Measurements from ENCODE around the gene IL20RA. TPM values are rescaled to one million over a fixed set of nuclear protein-coding genes. Genes with fewer than 3 reads are reported as not detected.
A peak's percentile ranks its signal among the peaks of the same experiment; 100 is the strongest.

IL20RA gene
- total and polyA plus RNA-seq, 2 experiments from 2014 or later, result 2.6 to 3.5 TPM

DNA sequence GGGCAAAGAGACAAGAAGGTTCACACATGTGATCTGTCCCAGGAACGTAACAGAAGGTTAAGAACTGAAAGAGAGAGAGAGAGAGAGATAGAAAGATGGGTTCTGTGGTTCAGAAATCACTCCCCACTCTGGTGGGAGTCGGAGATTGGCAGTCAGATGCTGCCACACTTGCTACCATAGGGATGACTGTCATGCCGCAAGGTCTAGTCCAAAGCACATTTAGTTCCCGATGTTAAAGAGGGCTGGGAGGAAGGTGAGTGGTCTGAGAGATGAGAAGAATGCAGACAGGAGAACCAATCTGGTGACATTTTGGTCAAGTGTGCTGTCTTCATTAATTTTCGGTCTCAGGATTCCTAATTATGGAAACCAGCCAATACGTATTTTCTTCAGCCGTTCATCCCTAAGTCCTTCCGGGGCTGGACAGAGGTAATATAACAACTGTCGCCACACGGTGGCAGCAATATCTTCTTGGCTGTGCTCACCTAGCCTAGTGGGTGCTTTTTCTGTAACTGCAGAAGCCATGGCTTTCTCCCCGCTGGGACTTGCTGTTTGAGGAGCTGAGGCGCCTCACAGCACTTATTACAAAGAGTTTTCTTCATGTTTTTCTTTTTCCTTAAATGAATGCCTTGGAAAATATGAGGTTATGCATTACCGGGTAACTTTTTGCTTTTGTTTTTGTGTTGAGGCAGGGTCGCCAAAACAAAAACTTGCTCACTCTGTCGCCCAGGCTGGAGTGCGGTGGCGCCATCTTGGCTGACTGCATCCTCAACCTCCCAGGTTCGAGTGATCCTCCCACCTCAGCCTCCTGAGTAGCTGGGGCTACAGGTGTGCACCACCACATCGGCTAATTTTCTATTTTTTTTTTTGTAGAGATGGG, 76.7 kb downstream of the IL20RA start:
- H3K27me3 ChIP-seq (ENCODE audit: insufficient read depth), result no peaks in the 10 kb centered on the region
- H3K36me3 ChIP-seq (ENCODE audit: insufficient read depth), result no peaks in the 10 kb centered on the region
- H3K4me3 ChIP-seq, result no peak overlapping the region
- 0 out of 2 replicates have a peak overlapping the region, but pooled peaks have one; percentile 2 for H2AFZ ChIP-seq
- peak; percentile 97 for ATAC-seq
- peaks cover 4% of the 10 kb centered on the region for H3K27me3 Mint-ChIP-seq (ENCODE audit: insufficient read depth, low read depth, poor library complexity)
- no peak overlapping the region for H3K4me3 Mint-ChIP-seq
- no peak overlapping the region for H3K27ac Mint-ChIP-seq
- no peaks in the 10 kb centered on the region for H3K9me3 Mint-ChIP-seq
- H3K79me2 ChIP-seq (replicated peaks; ENCODE audit: insufficient read depth), result no peaks in the 10 kb centered on the region
- no peaks in the 10 kb centered on the region for H4K20me1 ChIP-seq (replicated peaks; ENCODE audit: insufficient read depth)
- 0 out of 3 replicates have a peak, but pooled peaks cover 2% of the 10 kb centered on the region for H3K4me1 Mint-ChIP-seq
- H3K4me1 ChIP-seq (ENCODE audit: insufficient read depth), result no peaks in the 10 kb centered on the region; the same call in 1 of the 2 replicates
- H3K27ac ChIP-seq (ENCODE audit: low read depth), result no peak overlapping the region
- H3K36me3 Mint-ChIP-seq (ENCODE audit: low read depth), result no peaks in the 10 kb centered on the region; the same call in 2 of the 3 replicates
- H3K4me2 ChIP-seq, result no peak overlapping the region
- H3K9me2 ChIP-seq (ENCODE audit: insufficient read depth), result no peaks in the 10 kb centered on the region
- peak; percentile 90 for DNase-seq (ENCODE audit: low spot score)
- H3F3A ChIP-seq (replicated peaks; ENCODE audit: low read depth), result no peaks in the 10 kb centered on the region
- TF ChIP-seq, protein P1, sequence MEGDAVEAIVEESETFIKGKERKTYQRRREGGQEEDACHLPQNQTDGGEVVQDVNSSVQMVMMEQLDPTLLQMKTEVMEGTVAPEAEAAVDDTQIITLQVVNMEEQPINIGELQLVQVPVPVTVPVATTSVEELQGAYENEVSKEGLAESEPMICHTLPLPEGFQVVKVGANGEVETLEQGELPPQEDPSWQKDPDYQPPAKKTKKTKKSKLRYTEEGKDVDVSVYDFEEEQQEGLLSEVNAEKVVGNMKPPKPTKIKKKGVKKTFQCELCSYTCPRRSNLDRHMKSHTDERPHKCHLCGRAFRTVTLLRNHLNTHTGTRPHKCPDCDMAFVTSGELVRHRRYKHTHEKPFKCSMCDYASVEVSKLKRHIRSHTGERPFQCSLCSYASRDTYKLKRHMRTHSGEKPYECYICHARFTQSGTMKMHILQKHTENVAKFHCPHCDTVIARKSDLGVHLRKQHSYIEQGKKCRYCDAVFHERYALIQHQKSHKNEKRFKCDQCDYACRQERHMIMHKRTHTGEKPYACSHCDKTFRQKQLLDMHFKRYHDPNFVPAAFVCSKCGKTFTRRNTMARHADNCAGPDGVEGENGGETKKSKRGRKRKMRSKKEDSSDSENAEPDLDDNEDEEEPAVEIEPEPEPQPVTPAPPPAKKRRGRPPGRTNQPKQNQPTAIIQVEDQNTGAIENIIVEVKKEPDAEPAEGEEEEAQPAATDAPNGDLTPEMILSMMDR (conservative IDR thresholded peaks at IDR 0.05; ENCODE audit: low read depth in 2 of 2), result peak; percentile 75 to 89
- TF ChIP-seq, protein P2, sequence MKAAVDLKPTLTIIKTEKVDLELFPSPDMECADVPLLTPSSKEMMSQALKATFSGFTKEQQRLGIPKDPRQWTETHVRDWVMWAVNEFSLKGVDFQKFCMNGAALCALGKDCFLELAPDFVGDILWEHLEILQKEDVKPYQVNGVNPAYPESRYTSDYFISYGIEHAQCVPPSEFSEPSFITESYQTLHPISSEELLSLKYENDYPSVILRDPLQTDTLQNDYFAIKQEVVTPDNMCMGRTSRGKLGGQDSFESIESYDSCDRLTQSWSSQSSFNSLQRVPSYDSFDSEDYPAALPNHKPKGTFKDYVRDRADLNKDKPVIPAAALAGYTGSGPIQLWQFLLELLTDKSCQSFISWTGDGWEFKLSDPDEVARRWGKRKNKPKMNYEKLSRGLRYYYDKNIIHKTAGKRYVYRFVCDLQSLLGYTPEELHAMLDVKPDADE (IDR thresholded peaks at IDR 0.05), result no peak
- TF ChIP-seq CREB1 (CRISPR knock-in tag; IDR thresholded peaks at IDR 0.05; ENCODE audit: low read depth), result no peak
- 0 out of 2 replicates have a peak, but pooled peaks have one; percentile 3 for TF ChIP-seq ZNF331 (CRISPR knock-in tag; IDR thresholded peaks at IDR 0.05; ENCODE audit: low read depth)
- TF ChIP-seq STAT1 (IDR thresholded peaks at IDR 0.05; ENCODE audit: unreplicated experiment), result no peak
- no peak for TF ChIP-seq EZH2 (IDR thresholded peaks at IDR 0.05; ENCODE audit: low read depth, unreplicated experiment)
- TF ChIP-seq, protein P3, sequence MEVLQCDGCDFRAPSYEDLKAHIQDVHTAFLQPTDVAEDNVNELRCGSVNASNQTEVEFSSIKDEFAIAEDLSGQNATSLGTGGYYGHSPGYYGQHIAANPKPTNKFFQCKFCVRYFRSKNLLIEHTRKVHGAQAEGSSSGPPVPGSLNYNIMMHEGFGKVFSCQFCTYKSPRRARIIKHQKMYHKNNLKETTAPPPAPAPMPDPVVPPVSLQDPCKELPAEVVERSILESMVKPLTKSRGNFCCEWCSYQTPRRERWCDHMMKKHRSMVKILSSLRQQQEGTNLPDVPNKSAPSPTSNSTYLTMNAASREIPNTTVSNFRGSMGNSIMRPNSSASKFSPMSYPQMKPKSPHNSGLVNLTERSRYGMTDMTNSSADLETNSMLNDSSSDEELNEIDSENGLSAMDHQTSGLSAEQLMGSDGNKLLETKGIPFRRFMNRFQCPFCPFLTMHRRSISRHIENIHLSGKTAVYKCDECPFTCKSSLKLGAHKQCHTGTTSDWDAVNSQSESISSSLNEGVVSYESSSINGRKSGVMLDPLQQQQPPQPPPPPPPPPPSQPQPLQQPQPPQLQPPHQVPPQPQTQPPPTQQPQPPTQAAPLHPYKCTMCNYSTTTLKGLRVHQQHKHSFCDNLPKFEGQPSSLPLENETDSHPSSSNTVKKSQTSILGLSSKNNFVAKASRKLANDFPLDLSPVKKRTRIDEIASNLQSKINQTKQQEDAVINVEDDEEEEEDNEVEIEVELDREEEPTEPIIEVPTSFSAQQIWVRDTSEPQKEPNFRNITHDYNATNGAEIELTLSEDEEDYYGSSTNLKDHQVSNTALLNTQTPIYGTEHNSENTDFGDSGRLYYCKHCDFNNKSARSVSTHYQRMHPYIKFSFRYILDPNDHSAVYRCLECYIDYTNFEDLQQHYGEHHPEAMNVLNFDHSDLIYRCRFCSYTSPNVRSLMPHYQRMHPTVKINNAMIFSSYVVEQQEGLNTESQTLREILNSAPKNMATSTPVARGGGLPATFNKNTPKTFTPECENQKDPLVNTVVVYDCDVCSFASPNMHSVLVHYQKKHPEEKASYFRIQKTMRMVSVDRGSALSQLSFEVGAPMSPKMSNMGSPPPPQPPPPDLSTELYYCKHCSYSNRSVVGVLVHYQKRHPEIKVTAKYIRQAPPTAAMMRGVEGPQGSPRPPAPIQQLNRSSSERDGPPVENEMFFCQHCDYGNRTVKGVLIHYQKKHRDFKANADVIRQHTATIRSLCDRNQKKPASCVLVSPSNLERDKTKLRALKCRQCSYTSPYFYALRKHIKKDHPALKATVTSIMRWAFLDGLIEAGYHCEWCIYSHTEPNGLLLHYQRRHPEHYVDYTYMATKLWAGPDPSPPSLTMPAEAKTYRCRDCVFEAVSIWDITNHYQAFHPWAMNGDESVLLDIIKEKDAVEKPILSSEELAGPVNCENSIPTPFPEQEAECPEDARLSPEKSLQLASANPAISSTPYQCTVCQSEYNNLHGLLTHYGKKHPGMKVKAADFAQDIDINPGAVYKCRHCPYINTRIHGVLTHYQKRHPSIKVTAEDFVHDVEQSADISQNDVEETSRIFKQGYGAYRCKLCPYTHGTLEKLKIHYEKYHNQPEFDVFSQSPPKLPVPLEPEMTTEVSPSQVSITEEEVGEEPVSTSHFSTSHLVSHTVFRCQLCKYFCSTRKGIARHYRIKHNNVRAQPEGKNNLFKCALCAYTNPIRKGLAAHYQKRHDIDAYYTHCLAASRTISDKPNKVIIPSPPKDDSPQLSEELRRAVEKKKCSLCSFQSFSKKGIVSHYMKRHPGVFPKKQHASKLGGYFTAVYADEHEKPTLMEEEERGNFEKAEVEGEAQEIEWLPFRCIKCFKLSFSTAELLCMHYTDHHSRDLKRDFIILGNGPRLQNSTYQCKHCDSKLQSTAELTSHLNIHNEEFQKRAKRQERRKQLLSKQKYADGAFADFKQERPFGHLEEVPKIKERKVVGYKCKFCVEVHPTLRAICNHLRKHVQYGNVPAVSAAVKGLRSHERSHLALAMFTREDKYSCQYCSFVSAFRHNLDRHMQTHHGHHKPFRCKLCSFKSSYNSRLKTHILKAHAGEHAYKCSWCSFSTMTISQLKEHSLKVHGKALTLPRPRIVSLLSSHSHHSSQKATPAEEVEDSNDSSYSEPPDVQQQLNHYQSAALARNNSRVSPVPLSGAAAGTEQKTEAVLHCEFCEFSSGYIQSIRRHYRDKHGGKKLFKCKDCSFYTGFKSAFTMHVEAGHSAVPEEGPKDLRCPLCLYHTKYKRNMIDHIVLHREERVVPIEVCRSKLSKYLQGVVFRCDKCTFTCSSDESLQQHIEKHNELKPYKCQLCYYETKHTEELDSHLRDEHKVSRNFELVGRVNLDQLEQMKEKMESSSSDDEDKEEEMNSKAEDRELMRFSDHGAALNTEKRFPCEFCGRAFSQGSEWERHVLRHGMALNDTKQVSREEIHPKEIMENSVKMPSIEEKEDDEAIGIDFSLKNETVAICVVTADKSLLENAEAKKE (CRISPR knock-in tag; IDR thresholded peaks at IDR 0.05), result 0 out of 2 replicates have a peak, but pooled peaks have one; percentile 20
- no peak for TF ChIP-seq JUNB (IDR thresholded peaks at IDR 0.05; ENCODE audit: unreplicated experiment)
- no peak for TF ChIP-seq POLR2AphosphoS5 (IDR thresholded peaks at IDR 0.05; ENCODE audit: low read depth)
- 0 out of 2 replicates have a peak, but pooled peaks have one; percentile 34 for TF ChIP-seq ZNF114 (CRISPR knock-in tag; IDR thresholded peaks at IDR 0.05)
- TF ChIP-seq NANOG (IDR thresholded peaks at IDR 0.05; ENCODE audit: borderline replicate concordance), result no peak
- no peak for TF ChIP-seq EZH2phosphoT487 (IDR thresholded peaks at IDR 0.05; ENCODE audit: unreplicated experiment)
